ENCODE data around the gene DNAJC4.

GRCh38 chr11:64283092-64283491 lies 52.7 kb downstream of the DNAJC4 start:
- TF ChIP-seq CTCF (IDR thresholded peaks at IDR 0.05) (no peak), POLR2AphosphoS5 (IDR thresholded peaks at IDR 0.05) (no peak)

All from transverse colon (tissue), 4 donors.